HG02840 (cell line): ENCODE results near the gene MGAT5.

ENCODE experiments used
- ATAC-seq: cut with Tn5 transposase; IDR thresholded peaks from one replicate; pipeline ENCODE4 v1.9.1; 2021; ENCODE audit warnings: mild to moderate bottlenecking, moderate library complexity, moderate number of reproducible peaks; ENCODE audit not compliant: unreplicated experiment, low FRiP score

The MGAT5 gene

DNA sequence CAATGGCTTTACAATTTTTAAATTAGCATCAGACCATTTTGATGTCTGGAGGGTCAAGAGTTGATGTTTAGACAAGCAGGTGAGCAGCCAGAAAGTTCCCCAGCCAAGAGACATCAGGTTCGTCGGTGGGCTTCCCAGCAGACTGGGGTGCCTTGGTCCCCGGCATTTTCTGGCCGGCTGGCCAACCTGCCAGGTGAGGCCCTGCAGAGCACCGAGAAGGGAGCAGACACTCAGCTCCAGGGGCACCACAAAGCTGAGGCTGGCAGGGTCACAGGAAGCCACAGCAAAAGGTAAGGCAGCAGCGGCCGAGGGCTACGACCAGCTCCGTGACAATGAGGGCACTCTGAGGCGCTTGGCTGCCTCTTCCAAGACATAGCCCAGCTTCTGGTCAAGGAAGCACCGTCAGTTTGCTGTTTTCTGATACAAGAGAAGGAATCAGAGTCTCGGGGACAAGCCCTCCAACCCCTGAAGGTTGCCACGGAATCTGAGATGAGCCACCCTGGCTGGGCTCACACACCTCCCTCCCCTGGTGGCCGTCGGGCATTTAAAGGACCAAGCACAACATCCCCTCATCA is 229.0 kb downstream of the MGAT5 start:
- ATAC-seq, result no peak

DNA sequence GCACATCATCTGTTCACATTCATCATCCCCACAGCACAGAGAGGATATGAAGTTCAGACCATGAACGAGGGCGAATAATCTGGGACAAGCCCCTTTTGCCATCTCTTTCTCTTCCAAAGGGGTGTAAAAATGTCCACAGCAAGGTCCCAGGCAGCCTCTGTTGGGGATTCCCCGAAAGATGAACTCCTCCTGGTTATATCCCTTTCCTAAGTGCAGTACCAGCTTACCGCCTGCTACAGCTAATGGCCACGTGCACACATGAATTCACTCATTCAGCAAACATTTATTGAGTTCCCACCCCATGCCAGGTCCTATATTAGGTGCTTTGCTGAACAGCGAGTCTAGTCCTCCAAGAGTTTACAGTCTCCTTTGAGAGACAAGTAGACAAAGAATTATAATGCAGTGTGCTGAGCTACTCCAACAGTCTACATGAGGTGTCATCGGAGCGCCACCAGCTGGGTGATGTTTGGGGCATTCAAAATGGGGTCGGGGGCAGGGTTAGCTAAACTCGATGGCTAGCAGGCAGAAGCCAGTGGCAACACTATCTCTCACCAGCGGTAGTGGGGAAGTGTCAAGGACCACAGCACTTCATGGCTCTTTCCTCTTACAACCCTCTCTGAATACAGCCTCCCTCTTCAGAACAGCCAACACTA is 236.0 kb downstream of the MGAT5 start:
- ATAC-seq, result no peak

DNA sequence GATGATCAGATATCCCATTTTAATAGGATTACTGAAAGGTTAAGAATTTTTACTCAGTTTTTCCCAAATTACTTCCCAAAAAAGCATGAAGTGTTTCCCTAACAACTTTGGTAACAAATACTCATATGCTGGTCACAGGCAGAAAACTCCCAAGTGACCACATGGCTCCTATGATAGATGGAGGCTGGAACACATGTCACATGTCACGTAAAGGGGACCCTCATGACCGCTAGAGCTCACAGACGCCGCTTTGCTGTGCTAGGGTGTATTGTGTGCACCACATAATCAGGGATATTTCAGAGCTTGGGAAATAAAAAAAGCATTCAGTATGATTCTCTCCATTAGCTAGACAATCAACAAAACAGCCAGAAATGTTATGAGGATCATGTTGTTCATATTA is 236.7 kb downstream of the MGAT5 start:
- no peak for ATAC-seq

DNA sequence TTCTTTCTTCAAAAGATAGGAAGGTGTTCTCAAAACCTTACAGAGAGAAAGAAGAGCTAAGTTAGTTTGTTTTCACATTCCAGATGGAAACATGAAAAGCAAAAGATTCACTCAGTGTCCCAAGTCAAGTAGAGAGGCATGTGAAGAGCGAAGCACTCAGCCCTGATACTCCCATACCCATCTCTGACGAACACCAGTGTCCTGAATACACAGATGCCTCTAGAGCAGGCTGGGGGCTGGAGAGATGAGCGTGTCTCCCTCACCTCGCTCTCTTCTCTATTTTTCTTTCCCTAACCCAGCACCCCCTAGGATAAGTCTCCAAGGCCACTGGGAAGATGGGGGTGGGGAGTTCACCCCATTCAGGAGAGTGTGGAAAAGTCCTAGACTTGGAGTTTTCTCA is 237.2 kb downstream of the MGAT5 start:
- no peak for ATAC-seq

DNA sequence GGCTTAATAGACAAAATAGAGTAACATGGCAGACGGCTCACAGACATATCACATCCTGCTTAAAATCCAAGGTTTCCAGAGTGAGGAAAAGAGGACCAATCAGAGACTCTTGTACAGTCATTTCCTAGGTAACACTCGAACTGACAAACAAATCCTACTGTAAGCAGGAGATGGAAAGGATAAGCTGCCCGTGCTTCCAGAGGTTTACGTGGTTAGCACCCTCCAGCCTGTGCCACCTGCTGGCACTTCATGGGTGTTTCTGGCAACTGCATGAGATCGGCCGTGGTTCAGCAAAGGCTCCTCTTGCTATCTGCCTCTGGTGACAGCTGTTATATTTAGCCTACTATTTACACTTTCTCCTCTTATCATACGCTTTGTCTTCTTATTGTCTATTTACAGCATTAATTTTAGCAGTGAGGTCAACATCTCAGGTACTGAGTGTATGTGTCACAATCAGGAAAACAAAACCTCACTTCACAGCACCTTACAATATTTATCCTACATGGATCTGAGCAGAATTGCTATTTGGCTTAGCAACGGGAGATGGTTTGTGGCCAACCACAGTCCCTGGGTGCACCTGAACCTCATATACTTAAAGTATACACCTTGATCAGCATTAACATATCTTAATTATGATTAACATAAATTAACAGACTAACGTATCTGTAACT is 238.0 kb downstream of the MGAT5 start:
- ATAC-seq, result no peak

DNA sequence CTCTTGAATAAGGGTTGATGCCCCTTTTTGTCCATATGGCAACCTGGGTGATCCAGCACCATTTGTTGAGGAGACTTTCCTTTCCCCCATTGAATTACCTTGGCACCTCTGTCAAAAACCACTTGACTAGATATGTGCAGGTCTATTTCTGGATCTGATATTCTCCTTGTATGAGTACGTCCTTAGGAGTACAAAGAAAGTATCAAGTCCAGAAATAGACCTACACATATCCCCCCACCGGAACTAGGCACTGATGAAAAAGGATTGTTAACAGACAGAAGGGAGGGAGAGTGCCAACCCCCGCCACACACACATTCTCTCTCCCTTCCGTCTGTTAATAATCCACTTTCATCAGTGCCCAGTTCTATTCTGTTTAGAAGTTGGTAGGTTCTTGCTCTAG is 239.9 kb downstream of the MGAT5 start:
- ATAC-seq, result no peak

DNA sequence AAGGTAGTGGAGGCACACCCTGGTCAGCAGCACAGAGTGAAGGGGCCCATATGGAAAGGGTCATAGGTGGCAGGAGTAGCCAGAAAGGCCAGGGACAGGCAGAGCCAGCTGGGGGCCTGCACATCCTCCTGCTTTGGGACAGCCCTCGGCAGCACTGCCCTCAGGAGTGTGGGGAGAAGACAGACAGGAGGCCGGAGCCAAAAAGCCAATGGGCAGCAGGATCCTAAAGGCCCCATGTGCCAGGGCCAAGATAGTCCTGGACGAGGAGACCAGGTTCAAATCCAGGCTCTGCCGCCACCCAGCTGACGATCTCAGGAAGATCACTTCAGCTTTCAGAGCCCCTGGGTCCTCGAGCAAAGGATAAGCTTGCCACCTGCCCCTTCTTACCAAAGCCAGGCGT is 244.8 kb downstream of the MGAT5 start:
- no peak for ATAC-seq

DNA sequence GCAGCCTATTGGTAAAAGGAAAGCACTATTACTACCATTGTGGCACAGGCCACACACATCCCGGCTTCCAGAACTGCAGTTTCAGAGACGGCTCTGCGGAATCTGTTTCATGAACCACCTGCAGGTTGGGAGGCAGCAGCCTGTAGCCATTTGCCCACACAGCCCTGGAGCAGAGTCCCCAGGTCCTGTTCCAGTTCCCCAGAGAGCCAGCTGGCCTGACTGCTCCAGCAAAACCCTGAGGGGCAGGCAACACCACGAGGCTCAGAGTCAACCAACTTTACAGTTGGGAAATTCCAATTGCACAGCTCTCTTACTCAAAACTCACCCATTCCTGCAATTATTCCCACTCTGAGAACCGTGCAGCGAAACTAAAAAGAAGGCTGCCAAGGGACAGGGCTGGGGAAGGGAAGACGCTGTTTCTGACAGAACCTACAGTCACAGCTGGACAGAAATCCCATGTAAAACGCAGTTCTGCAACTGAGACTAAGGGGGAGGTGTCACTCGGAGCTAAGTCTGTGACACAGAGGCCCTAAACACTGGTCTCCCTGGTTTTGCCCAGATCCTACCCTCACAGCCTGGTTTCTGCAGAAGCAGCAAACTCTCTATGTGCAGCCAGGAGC is 245.5 kb downstream of the MGAT5 start:
- no peak for ATAC-seq

DNA sequence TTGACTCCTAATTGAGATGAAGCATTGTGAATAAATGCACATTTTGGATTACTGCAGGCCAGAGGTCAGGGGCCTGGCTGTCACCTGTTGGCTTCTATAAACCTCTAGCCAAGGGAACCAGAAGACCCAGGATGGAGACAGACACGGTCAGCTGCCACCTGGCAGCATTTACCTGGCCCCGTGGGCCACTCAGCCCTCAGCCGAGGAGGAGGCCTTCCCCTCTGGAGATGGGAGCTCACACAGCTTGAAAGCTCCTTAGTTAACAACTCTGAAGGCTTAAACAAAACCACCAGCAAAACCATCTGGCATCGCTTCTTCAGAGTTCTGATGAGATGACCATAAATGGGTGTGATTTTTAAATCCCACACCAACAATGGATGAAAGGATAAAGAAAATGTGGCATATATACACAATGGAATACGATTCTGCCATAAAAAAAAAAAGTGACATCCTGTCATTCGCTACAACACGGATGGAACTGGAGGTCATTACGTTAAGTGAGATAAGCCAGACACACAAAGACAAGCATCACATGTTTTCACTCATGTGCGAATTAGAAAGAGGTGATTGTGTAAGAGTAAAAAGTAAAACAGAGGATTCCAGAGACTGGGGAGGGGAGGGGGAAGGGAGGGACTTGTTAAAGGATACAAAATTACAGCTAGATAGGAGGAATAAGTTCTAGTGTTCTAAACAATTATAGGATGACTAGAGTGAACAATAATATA is 246.5 kb downstream of the MGAT5 start:
- ATAC-seq, result no peak

DNA sequence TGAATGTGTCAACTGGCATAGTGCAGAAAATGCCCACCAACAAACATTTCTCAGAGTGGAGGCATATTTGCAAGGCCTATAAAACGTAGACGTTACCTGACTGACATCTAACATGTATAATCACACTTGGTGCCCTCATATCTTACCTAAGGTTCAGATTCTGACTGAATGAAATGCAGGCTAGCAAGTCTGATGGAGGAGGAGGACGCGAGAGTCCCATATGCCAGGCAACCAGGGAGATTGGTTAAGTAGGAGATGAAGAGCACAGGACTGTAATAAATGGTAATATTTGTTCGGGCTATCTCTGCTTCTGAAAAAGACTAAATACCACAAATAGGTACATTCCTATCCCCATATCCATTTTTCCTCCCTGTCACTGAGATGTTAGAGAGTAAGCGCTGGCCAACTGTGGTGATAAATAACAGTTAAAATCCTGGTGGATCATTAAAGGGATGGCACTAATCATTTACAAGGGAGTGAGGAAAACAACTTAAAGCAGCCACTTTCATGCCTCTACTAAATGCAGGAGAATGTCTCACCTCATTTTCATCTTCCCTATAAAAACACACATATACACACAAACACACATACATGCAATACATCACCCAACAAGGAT is 247.7 kb downstream of the MGAT5 start:
- ATAC-seq, result no peak

DNA sequence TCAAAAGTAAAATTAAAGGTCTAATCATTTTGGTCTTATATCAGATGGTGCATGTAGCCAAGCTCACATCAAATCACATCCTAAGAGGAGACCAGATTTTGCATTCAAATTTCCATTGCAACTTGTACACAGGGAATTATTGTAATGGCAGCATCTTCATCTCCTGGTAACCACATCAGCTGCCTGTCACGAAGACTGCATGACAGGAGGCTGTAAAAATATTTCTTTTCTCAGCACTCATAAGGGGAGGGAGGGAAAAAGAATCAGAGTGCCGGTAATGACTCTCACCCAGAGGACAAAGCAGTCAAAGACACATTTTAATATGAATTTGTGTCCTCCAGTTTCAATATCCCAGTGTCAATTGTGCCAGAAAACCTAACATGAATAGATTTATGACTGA is 248.2 kb downstream of the MGAT5 start:
- no peak for ATAC-seq
